GM12878 (cell line): ENCODE data around the gene ATG5. TPM values are rescaled to one million over a fixed set of nuclear protein-coding genes. Genes with fewer than 3 reads are reported as not detected.

Source experiments
- BCL11A ChIP-seq: IDR thresholded peaks from 2 replicates; pipeline ENCODE4 v1.6.1; 2011; ENCODE audit warnings: low read depth, low read length
- EZH2 ChIP-seq: IDR thresholded peaks from 2 replicates; pipeline ENCODE4 v1.6.1; 2012; ENCODE audit warnings: low read depth, mild to moderate bottlenecking, control low read depth, inconsistent platforms, low read length, borderline replicate concordance; ENCODE audit not compliant: control insufficient read depth
- MEF2A ChIP-seq: IDR thresholded peaks from 2 replicates; pipeline ENCODE4 v1.6.1; 2011; ENCODE audit warnings: low read depth, mild to moderate bottlenecking, low read length, moderate library complexity; ENCODE audit not compliant: insufficient read depth
- PAX5 ChIP-seq: IDR thresholded peaks from 2 replicates; pipeline ENCODE4 v1.6.1; 2011; ENCODE audit warnings: low read depth, low read length, borderline replicate concordance
- POU2F2 ChIP-seq: IDR thresholded peaks from 3 replicates; pipeline ENCODE4 v1.6.1; 2011; ENCODE audit warnings: low read depth, mild to moderate bottlenecking, low read length, borderline replicate concordance
- RCOR1 ChIP-seq: conservative IDR thresholded peaks from 2 replicates; pipeline ENCODE4 v1.6.1; 2012; ENCODE audit warnings: low read depth, low read length, improper control_type of control experiment
- RUNX3 ChIP-seq: IDR thresholded peaks from 2 replicates; pipeline ENCODE4 v1.6.1; 2012; ENCODE audit warnings: low read length, inconsistent platforms
- TCF12 ChIP-seq: IDR thresholded peaks from 2 replicates; pipeline ENCODE4 v1.6.1; 2011; ENCODE audit warnings: low read depth, mild to moderate bottlenecking, low read length
- ZNF24 ChIP-seq: fragments of 450-650 bp; IDR thresholded peaks from 2 replicates; pipeline ENCODE4 v1.6.1; 2017; ENCODE audit warnings: antibody characterized with exemption, mild to moderate bottlenecking
- ZNF384 ChIP-seq: IDR thresholded peaks from 2 replicates; pipeline ENCODE4 v1.6.1; 2012; ENCODE audit warnings: low read depth, mild to moderate bottlenecking, low read length, improper control_type of control experiment, borderline replicate concordance
- polyA plus RNA-seq, 11 experiments: library from polyadenylated mRNA; depleted of rRNA in 4 of 11; unstranded in 6 of 11; stranded (reverse) in 5 of 11; fragments of >200 nt; fragmentation: Nextera tagmentation in 4 of 11; fragmentation: Illumina TruSeq in 1 of 11; extraction: Ambion mirVana in 4 of 11; extraction: Trizol in 1 of 11; gene quantifications; 1 replicate in 1 of 11; 2 replicates in 10 of 11; pipeline versions ENCODE4 v1.2.1 to v1.2.3, GENCODE V29; 2011 to 2016; ENCODE audit warnings: inconsistent platforms in 2 of 11, missing spikeins in 2 of 11, low read depth in 1 of 11
- total RNA-seq, 4 experiments: library from RNA; depleted of rRNA in 3 of 4; stranded (reverse); fragments of >200 nt in 3 of 4; fragmentation: Illumina TruSeq in 1 of 4; extraction: Trizol in 1 of 4; gene quantifications; 2 replicates each; pipeline versions ENCODE4 v1.2.1 to v1.2.3, GENCODE V29; 2013 to 2021
- TF ChIP-seq, protein P1 (sequence below): fragments of 450-650 bp; IDR thresholded peaks from 2 replicates; pipeline ENCODE4 v1.6.1; 2016; ENCODE audit warnings: mild to moderate bottlenecking, moderate library complexity, borderline replicate concordance
- TF ChIP-seq, protein P2 (sequence below): fragments of 450-650 bp; IDR thresholded peaks from 2 replicates; pipeline ENCODE4 v1.6.1; 2017; ENCODE audit warnings: mild to moderate bottlenecking
- TF ChIP-seq, protein P3 (sequence below): fragments of 450-650 bp; formaldehyde crosslinking; IDR thresholded peaks from 2 replicates; pipeline ENCODE4 v1.4.0; 2020; ENCODE audit warnings: mild to moderate bottlenecking, moderate library complexity
- TF ChIP-seq, protein P4 (sequence below): fragments of 450-650 bp; IDR thresholded peaks from 2 replicates; pipeline ENCODE4 v1.6.1; 2018; ENCODE audit warnings: borderline replicate concordance, mild to moderate bottlenecking; ENCODE audit not compliant: partially characterized antibody
- TF ChIP-seq, protein P5 (sequence below): fragments of 450-650 bp; IDR thresholded peaks from 2 replicates; pipeline ENCODE4 v1.6.1; 2017; ENCODE audit warnings: mild to moderate bottlenecking, low read depth, inconsistent platforms; ENCODE audit not compliant: poor library complexity, severe bottlenecking

The ATG5 gene
- total and polyA plus RNA-seq, 10 of the 15 experiments (the other 5 are each of a cell fraction or from before 2014, with no cell fraction given), result 12.9 to 51.8 (median 23.9) TPM

DNA sequence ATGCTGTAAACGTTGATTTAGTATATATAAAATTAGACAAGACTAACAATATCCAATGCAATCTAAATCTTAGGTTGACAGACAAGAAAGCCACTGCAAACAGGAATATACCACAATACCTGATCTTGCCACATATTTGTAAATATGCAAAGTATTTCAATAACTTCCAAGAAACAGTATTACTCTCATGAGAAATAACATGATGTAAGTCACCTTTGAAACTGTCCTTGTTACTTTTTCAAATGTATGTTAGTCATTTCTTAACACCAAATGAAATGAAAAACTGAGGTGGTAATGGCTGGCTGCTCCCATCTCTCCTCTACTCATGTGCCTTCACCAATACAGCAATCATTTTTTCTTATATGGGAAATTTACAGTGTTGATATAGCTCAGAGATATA is 118.7 kb downstream of the ATG5 start (continued):
- TF ChIP-seq, protein P1, sequence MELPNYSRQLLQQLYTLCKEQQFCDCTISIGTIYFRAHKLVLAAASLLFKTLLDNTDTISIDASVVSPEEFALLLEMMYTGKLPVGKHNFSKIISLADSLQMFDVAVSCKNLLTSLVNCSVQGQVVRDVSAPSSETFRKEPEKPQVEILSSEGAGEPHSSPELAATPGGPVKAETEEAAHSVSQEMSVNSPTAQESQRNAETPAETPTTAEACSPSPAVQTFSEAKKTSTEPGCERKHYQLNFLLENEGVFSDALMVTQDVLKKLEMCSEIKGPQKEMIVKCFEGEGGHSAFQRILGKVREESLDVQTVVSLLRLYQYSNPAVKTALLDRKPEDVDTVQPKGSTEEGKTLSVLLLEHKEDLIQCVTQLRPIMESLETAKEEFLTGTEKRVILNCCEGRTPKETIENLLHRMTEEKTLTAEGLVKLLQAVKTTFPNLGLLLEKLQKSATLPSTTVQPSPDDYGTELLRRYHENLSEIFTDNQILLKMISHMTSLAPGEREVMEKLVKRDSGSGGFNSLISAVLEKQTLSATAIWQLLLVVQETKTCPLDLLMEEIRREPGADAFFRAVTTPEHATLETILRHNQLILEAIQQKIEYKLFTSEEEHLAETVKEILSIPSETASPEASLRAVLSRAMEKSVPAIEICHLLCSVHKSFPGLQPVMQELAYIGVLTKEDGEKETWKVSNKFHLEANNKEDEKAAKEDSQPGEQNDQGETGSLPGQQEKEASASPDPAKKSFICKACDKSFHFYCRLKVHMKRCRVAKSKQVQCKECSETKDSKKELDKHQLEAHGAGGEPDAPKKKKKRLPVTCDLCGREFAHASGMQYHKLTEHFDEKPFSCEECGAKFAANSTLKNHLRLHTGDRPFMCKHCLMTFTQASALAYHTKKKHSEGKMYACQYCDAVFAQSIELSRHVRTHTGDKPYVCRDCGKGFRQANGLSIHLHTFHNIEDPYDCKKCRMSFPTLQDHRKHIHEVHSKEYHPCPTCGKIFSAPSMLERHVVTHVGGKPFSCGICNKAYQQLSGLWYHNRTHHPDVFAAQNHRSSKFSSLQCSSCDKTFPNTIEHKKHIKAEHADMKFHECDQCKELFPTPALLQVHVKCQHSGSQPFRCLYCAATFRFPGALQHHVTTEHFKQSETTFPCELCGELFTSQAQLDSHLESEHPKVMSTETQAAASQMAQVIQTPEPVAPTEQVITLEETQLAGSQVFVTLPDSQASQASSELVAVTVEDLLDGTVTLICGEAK, result no peak
- no peak for TF ChIP-seq ZNF384
- TF ChIP-seq EZH2, result no peak
- TF ChIP-seq, protein P2, sequence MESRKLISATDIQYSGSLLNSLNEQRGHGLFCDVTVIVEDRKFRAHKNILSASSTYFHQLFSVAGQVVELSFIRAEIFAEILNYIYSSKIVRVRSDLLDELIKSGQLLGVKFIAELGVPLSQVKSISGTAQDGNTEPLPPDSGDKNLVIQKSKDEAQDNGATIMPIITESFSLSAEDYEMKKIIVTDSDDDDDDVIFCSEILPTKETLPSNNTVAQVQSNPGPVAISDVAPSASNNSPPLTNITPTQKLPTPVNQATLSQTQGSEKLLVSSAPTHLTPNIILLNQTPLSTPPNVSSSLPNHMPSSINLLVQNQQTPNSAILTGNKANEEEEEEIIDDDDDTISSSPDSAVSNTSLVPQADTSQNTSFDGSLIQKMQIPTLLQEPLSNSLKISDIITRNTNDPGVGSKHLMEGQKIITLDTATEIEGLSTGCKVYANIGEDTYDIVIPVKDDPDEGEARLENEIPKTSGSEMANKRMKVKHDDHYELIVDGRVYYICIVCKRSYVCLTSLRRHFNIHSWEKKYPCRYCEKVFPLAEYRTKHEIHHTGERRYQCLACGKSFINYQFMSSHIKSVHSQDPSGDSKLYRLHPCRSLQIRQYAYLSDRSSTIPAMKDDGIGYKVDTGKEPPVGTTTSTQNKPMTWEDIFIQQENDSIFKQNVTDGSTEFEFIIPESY, result no peak
- TF ChIP-seq BCL11A, result no peak
- TF ChIP-seq, protein P3, sequence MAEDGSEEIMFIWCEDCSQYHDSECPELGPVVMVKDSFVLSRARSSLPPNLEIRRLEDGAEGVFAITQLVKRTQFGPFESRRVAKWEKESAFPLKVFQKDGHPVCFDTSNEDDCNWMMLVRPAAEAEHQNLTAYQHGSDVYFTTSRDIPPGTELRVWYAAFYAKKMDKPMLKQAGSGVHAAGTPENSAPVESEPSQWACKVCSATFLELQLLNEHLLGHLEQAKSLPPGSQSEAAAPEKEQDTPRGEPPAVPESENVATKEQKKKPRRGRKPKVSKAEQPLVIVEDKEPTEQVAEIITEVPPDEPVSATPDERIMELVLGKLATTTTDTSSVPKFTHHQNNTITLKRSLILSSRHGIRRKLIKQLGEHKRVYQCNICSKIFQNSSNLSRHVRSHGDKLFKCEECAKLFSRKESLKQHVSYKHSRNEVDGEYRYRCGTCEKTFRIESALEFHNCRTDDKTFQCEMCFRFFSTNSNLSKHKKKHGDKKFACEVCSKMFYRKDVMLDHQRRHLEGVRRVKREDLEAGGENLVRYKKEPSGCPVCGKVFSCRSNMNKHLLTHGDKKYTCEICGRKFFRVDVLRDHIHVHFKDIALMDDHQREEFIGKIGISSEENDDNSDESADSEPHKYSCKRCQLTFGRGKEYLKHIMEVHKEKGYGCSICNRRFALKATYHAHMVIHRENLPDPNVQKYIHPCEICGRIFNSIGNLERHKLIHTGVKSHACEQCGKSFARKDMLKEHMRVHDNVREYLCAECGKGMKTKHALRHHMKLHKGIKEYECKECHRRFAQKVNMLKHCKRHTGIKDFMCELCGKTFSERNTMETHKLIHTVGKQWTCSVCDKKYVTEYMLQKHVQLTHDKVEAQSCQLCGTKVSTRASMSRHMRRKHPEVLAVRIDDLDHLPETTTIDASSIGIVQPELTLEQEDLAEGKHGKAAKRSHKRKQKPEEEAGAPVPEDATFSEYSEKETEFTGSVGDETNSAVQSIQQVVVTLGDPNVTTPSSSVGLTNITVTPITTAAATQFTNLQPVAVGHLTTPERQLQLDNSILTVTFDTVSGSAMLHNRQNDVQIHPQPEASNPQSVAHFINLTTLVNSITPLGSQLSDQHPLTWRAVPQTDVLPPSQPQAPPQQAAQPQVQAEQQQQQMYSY (CRISPR knock-in tag), result no peak
- peak; percentile 15; the same call in 1 of the 2 replicates for TF ChIP-seq PAX5
- TF ChIP-seq RUNX3, result peak; percentile 72
- TF ChIP-seq RCOR1, result no peak
- TF ChIP-seq, protein P4, sequence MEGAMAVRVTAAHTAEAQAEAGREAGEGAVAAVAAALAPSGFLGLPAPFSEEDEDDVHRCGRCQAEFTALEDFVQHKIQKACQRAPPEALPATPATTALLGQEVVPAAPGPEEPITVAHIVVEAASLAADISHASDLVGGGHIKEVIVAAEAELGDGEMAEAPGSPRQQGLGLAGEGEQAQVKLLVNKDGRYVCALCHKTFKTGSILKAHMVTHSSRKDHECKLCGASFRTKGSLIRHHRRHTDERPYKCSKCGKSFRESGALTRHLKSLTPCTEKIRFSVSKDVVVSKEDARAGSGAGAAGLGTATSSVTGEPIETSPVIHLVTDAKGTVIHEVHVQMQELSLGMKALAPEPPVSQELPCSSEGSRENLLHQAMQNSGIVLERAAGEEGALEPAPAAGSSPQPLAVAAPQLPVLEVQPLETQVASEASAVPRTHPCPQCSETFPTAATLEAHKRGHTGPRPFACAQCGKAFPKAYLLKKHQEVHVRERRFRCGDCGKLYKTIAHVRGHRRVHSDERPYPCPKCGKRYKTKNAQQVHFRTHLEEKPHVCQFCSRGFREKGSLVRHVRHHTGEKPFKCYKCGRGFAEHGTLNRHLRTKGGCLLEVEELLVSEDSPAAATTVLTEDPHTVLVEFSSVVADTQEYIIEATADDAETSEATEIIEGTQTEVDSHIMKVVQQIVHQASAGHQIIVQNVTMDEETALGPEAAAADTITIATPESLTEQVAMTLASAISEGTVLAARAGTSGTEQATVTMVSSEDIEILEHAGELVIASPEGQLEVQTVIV, result no peak
- TF ChIP-seq TCF12, result no peak
- TF ChIP-seq, protein P5, sequence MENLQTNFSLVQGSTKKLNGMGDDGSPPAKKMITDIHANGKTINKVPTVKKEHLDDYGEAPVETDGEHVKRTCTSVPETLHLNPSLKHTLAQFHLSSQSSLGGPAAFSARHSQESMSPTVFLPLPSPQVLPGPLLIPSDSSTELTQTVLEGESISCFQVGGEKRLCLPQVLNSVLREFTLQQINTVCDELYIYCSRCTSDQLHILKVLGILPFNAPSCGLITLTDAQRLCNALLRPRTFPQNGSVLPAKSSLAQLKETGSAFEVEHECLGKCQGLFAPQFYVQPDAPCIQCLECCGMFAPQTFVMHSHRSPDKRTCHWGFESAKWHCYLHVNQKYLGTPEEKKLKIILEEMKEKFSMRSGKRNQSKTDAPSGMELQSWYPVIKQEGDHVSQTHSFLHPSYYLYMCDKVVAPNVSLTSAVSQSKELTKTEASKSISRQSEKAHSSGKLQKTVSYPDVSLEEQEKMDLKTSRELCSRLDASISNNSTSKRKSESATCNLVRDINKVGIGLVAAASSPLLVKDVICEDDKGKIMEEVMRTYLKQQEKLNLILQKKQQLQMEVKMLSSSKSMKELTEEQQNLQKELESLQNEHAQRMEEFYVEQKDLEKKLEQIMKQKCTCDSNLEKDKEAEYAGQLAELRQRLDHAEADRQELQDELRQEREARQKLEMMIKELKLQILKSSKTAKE, result no peak
- TF ChIP-seq ZNF24, result no peak
- TF ChIP-seq MEF2A, result 0 out of 2 replicates have a peak, but pooled peaks have one; percentile 53
- TF ChIP-seq POU2F2, result no peak
